H9 (cell line): Measurements from ENCODE around the gene RBM38. TPM values are rescaled to one million over a fixed set of nuclear protein-coding genes. Genes with fewer than 3 reads are reported as not detected.

Experiments used
- DNase-seq: peaks from one replicate; pipeline ENCODE4 v3.0.0-alpha.2; 2017
- H2AFZ ChIP-seq: one replicate; pipeline ENCODE4 v1.6.1; 2013; ENCODE audit warnings: mild to moderate bottlenecking, low read length, control low read depth, moderate library complexity
- H2AK5ac ChIP-seq: 2 replicates; pipeline ENCODE4 v1.6.1; 2013; ENCODE audit warnings: low read length, control low read depth, mixed read lengths; ENCODE audit not compliant: insufficient read length
- H2BK120ac ChIP-seq: one replicate; pipeline ENCODE4 v1.6.1; 2013; ENCODE audit warnings: low read depth, mild to moderate bottlenecking, low read length, control low read depth, inconsistent platforms; ENCODE audit not compliant: poor library complexity, severe bottlenecking
- H2BK12ac ChIP-seq: 2 replicates; pipeline ENCODE4 v1.6.1; 2013; ENCODE audit warnings: low read length, control low read depth, mixed read lengths, low read depth; ENCODE audit not compliant: insufficient read length
- H2BK15ac ChIP-seq: 2 replicates; pipeline ENCODE4 v1.6.1; 2013; ENCODE audit warnings: low read depth, low read length, control low read depth
- H2BK20ac ChIP-seq: one replicate; pipeline ENCODE4 v1.6.1; 2013; ENCODE audit warnings: low read depth, mild to moderate bottlenecking, low read length, control low read depth, inconsistent platforms; ENCODE audit not compliant: poor library complexity, severe bottlenecking
- H2BK5ac ChIP-seq: 2 replicates; pipeline ENCODE4 v1.6.1; 2013; ENCODE audit warnings: low read length, control low read depth, mixed read lengths; ENCODE audit not compliant: insufficient read length
- H3K14ac ChIP-seq: 2 replicates; pipeline ENCODE4 v1.6.1; 2013; ENCODE audit warnings: low read length, control low read depth; ENCODE audit not compliant: insufficient read depth
- H3K18ac ChIP-seq: 2 replicates; pipeline ENCODE4 v1.6.1; 2013; ENCODE audit warnings: low read depth, mild to moderate bottlenecking, mixed read lengths, low read length, control low read depth; ENCODE audit not compliant: insufficient read length
- H3K23ac ChIP-seq: 2 replicates; pipeline ENCODE4 v1.6.1; 2013; ENCODE audit warnings: low read length, control low read depth, mixed read lengths, low read depth; ENCODE audit not compliant: insufficient read length
- H3K23me2 ChIP-seq: 2 replicates; pipeline ENCODE4 v1.6.1; 2013; ENCODE audit warnings: low read depth, mild to moderate bottlenecking, mixed read lengths, low read length, control low read depth; ENCODE audit not compliant: insufficient read length, poor library complexity, severe bottlenecking
- H3K27ac ChIP-seq: 2 replicates; pipeline ENCODE4 v1.5.1; 2013; ENCODE audit warnings: low read length, control low read depth, mixed read lengths, low read depth; ENCODE audit not compliant: insufficient read length
- H3K27me3 ChIP-seq: 2 replicates; pipeline ENCODE4 v1.6.1; 2013; ENCODE audit warnings: low read length, control low read depth, inconsistent platforms; ENCODE audit not compliant: insufficient read depth
- H3K4ac ChIP-seq: 2 replicates; pipeline ENCODE4 v1.6.1; 2013; ENCODE audit warnings: low read depth, mild to moderate bottlenecking, control low read depth, inconsistent platforms, low read length, moderate library complexity
- H3K4me1 ChIP-seq: 2 replicates; pipeline ENCODE4 v1.6.1; 2013; ENCODE audit warnings: low read length, control low read depth, inconsistent platforms; ENCODE audit not compliant: insufficient read depth
- H3K4me2 ChIP-seq: 2 replicates; pipeline ENCODE4 v1.6.1; 2013; ENCODE audit warnings: low read length, control low read depth, mixed read lengths; ENCODE audit not compliant: insufficient read length, insufficient read depth
- H3K56ac ChIP-seq: 2 replicates; pipeline ENCODE4 v1.6.1; 2013; ENCODE audit warnings: low read depth, mild to moderate bottlenecking, mixed read lengths, low read length, control low read depth; ENCODE audit not compliant: insufficient read length
- H3K79me1 ChIP-seq: 2 replicates; pipeline ENCODE4 v1.6.1; 2013; ENCODE audit warnings: low read depth, mild to moderate bottlenecking, moderate library complexity, low read length, control low read depth, inconsistent platforms; ENCODE audit not compliant: insufficient read depth, poor library complexity, severe bottlenecking
- H3K79me2 ChIP-seq: 2 replicates; pipeline ENCODE4 v1.6.1; 2013; ENCODE audit warnings: low read length, control low read depth, inconsistent platforms; ENCODE audit not compliant: insufficient read depth
- H3K9ac ChIP-seq: 2 replicates; pipeline ENCODE4 v1.6.1; 2013; ENCODE audit warnings: low read length, control low read depth, mixed read lengths; ENCODE audit not compliant: insufficient read length; ENCODE audit errors: extremely low read depth
- H3K9me3 ChIP-seq: one replicate; pipeline ENCODE4 v1.6.1; 2013; ENCODE audit warnings: low read depth, low read length, inconsistent platforms; ENCODE audit not compliant: control insufficient read depth
- H3T11ph ChIP-seq: one replicate; pipeline ENCODE4 v1.6.1; 2013; ENCODE audit warnings: mild to moderate bottlenecking, low read length, control low read depth, inconsistent platforms
- H4K20me1 ChIP-seq: one replicate; pipeline ENCODE4 v1.6.1; 2013; ENCODE audit not compliant: control insufficient read depth, insufficient read length, insufficient read depth
- H4K5ac ChIP-seq: 2 replicates; pipeline ENCODE4 v1.6.1; 2013; ENCODE audit warnings: low read depth, mild to moderate bottlenecking, mixed read lengths, low read length, control low read depth; ENCODE audit not compliant: insufficient read length
- H4K8ac ChIP-seq: replicated peaks from 2 replicates; pipeline ENCODE4 v1.6.1; 2013; ENCODE audit warnings: low read length, control low read depth, mixed read lengths, low read depth; ENCODE audit not compliant: insufficient read length
- H4K91ac ChIP-seq: 2 replicates; pipeline ENCODE4 v1.6.1; 2013; ENCODE audit warnings: low read depth, mild to moderate bottlenecking, moderate library complexity, mixed read lengths, low read length, control low read depth; ENCODE audit not compliant: insufficient read length
- H3K27ac Mint-ChIP-seq, 3 experiments: 2 replicates in 2 of 3; 3 replicates in 1 of 3; pipeline ENCODE4 v1.8.0; 2020 to 2021; ENCODE audit warnings: mixed read lengths in 3 of 3, mild to moderate bottlenecking in 1 of 3, moderate library complexity in 1 of 3
- H3K27me3 Mint-ChIP-seq: 2 replicates; pipeline ENCODE4 v1.8.0; 2021; ENCODE audit warnings: low read depth, mild to moderate bottlenecking, moderate library complexity, mixed read lengths
- H3K36me3 Mint-ChIP-seq, 3 experiments: 2 replicates in 2 of 3; 3 replicates in 1 of 3; pipeline ENCODE4 v1.8.0; 2020 to 2021; ENCODE audit warnings: low read depth in 3 of 3, mixed read lengths in 3 of 3; ENCODE audit not compliant: insufficient read depth in 1 of 3
- H3K4me1 Mint-ChIP-seq, 2 experiments: 2 replicates each; pipeline ENCODE4 v1.8.0; 2020; ENCODE audit warnings: mixed read lengths in 2 of 2
- H3K4me3 Mint-ChIP-seq, 2 experiments: 2 replicates in 1 of 2; 3 replicates in 1 of 2; pipeline ENCODE4 v1.8.0; 2020 to 2021; ENCODE audit warnings: mild to moderate bottlenecking in 2 of 2, mixed read lengths in 2 of 2, moderate library complexity in 1 of 2
- H3K9me3 Mint-ChIP-seq, 2 experiments: 2 replicates in 1 of 2; 3 replicates in 1 of 2; pipeline ENCODE4 v1.8.0; 2020; ENCODE audit warnings: mild to moderate bottlenecking in 2 of 2, mixed read lengths in 2 of 2, moderate library complexity in 1 of 2
- WGBS: extraction: QIAGEN DNeasy Blood & Tissue Kit; methylation state at CpG from one replicate; pipeline ENCODE4 v1.1.7; 2013; ENCODE audit warnings: missing lambda C conversion rate, low lambda C conversion rate, mixed read lengths; ENCODE audit not compliant: insufficient read length; ENCODE audit errors: extremely low coverage; 5-methylcytosine and 5-hydroxymethylcytosine counted together
- total RNA-seq: library from RNA; stranded (reverse); gene quantifications from 2 replicates; pipeline ENCODE4 v1.2.1, GENCODE V29; 2021
- TF ChIP-seq, protein P1 (sequence below): fragments of 200-600 bp; sonication (generic); conservative IDR thresholded peaks from 3 replicates; pipeline ENCODE4 v1.8.0; 2021; ENCODE audit warnings: antibody characterized with exemption, mild to moderate bottlenecking

The RBM38 gene
- total RNA-seq, 1 experiment from 2014 or later = 66.8 TPM

DNA sequence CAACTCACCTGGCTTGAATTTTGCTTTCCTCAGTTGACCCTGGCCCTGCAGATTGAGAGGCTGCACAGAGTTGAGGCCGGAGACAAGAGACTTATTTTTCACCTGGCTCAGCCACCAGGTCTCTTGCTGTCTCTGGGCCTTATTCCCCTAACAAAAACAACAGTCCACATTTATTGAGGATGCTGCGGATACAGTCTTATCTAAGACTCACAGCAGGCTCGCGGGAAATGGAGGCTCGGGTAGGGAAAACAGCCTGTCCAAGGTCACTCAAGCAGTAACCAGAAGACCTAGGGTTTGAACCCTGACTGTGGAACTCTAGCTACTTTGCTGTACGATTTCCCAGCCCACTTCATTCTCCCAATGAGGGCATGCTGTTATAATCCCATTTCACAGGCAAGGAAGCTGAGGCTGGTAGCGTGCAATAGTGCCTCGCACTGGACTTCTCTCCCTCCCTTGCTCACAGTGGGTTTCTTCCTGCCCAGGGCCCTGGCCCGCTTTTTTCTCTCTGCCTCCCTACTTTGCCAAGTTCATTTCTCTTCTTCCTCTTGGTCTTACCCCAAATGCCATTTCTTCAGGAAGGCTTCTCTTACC, 57.7 kb downstream of the RBM38 start:
- Histone ChIP-seq H4K20me1 (no peaks in the 10 kb centered on the region), H3K23me2 (no peaks in the 10 kb centered on the region), H2BK120ac (no peak overlapping the region), H3K79me1 (no peaks in the 10 kb centered on the region), H3K79me2 (no peaks in the 10 kb centered on the region), H2BK12ac (no peak overlapping the region), H3K4ac (no peak overlapping the region), H2AK5ac (no peak overlapping the region), H3K56ac (no peak overlapping the region), H2BK15ac (no peak overlapping the region), H3K27me3 (peaks cover 3% of the 10 kb centered on the region; the same call in 1 of the 2 replicates), H3K4me1 (no peaks in the 10 kb centered on the region), H3T11ph (no peak overlapping the region), H3K18ac (no peak overlapping the region), H2AFZ (no peak overlapping the region), H4K91ac (no peak overlapping the region), H3K9me3 (no peaks in the 10 kb centered on the region), H2BK20ac (no peak overlapping the region), H3K4me2 (no peak overlapping the region), H2BK5ac (no peak overlapping the region), H4K8ac (no peak overlapping the region), H4K5ac (no peak overlapping the region), H3K14ac (no peak overlapping the region), H3K9ac (no peak overlapping the region), H3K27ac (no peak overlapping the region), H3K23ac (no peak overlapping the region)
- WGBS = no CpG with 5 or more reads among the region's 9 CpGs
- peaks cover 2 to 14% of the 10 kb centered on the region in 2 experiments; a peak in 2 of 4 replicates for H3K4me1 Mint-ChIP-seq
- TF ChIP-seq, protein P1, sequence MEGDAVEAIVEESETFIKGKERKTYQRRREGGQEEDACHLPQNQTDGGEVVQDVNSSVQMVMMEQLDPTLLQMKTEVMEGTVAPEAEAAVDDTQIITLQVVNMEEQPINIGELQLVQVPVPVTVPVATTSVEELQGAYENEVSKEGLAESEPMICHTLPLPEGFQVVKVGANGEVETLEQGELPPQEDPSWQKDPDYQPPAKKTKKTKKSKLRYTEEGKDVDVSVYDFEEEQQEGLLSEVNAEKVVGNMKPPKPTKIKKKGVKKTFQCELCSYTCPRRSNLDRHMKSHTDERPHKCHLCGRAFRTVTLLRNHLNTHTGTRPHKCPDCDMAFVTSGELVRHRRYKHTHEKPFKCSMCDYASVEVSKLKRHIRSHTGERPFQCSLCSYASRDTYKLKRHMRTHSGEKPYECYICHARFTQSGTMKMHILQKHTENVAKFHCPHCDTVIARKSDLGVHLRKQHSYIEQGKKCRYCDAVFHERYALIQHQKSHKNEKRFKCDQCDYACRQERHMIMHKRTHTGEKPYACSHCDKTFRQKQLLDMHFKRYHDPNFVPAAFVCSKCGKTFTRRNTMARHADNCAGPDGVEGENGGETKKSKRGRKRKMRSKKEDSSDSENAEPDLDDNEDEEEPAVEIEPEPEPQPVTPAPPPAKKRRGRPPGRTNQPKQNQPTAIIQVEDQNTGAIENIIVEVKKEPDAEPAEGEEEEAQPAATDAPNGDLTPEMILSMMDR = no peak
- H3K4me3 Mint-ChIP-seq = no peak overlapping the region
- peaks cover 0 to 2% of the 10 kb centered on the region in 2 experiments; a peak in 2 of 5 replicates for H3K9me3 Mint-ChIP-seq
- H3K36me3 Mint-ChIP-seq = no peaks in the 10 kb centered on the region
- peak overlapping the region in 1 of 3 experiments; percentile 48; a peak in 1 of 7 replicates for H3K27ac Mint-ChIP-seq
- peaks cover 11% of the 10 kb centered on the region for H3K27me3 Mint-ChIP-seq
- no peak for DNase-seq
